GM23338 (cell line): ENCODE measurements around the gene EFCAB6. TPM values are rescaled to one million over a fixed set of nuclear protein-coding genes. Genes with fewer than 3 reads are reported as not detected.

ENCODE experiments used
- ATAC-seq: fragments of 200-7000 bp; cut with Tn5 transposase; 3 replicates; pipeline ENCODE4 v1.9.1; 2020
- DNase-seq: peaks from one replicate; pipeline ENCODE4 v3.0.0-alpha.2; 2015; ENCODE audit warnings: low spot score
- H2AFZ ChIP-seq: fragments of 200-600 bp; sonication (generic); 2 replicates; pipeline ENCODE4 v1.8.0; 2016; ENCODE audit warnings: antibody characterized with exemption, mild to moderate bottlenecking, moderate library complexity
- H3F3A ChIP-seq: fragments of 200-600 bp; sonication (generic); replicated peaks from 2 replicates; pipeline ENCODE4 v1.8.0; 2017; ENCODE audit warnings: antibody characterized with exemption, mixed run types, low read depth
- H3K27ac ChIP-seq: fragments of 200-600 bp; sonication (generic); 2 replicates; pipeline ENCODE4 v1.6.1; 2016; ENCODE audit warnings: low read depth
- H3K27me3 ChIP-seq: fragments of 200-600 bp; sonication (generic); 2 replicates; pipeline ENCODE4 v1.8.0; 2016; ENCODE audit warnings: mild to moderate bottlenecking, mixed run types, moderate library complexity; ENCODE audit not compliant: insufficient read depth
- H3K36me3 ChIP-seq: fragments of 200-600 bp; sonication (generic); 2 replicates; pipeline ENCODE4 v1.8.0; 2016; ENCODE audit warnings: mild to moderate bottlenecking; ENCODE audit not compliant: insufficient read depth
- H3K4me1 ChIP-seq: fragments of 200-600 bp; sonication (generic); 2 replicates; pipeline ENCODE4 v1.8.0; 2016; ENCODE audit warnings: mild to moderate bottlenecking, moderate library complexity; ENCODE audit not compliant: insufficient read depth
- H3K4me2 ChIP-seq: fragments of 200-600 bp; sonication (generic); 2 replicates; pipeline ENCODE4 v1.7.1; 2017; ENCODE audit warnings: mixed run types
- H3K4me3 ChIP-seq: fragments of 200-600 bp; sonication (generic); 2 replicates; pipeline ENCODE4 v1.6.1; 2016; ENCODE audit warnings: mixed run types
- H3K79me2 ChIP-seq: fragments of 200-600 bp; sonication (generic); replicated peaks from 2 replicates; pipeline ENCODE4 v1.8.0; 2017; ENCODE audit warnings: mild to moderate bottlenecking; ENCODE audit not compliant: insufficient read depth
- H3K9me2 ChIP-seq: fragments of 200-600 bp; sonication (generic); 2 replicates; pipeline ENCODE4 v1.8.0; 2017; ENCODE audit not compliant: insufficient read depth
- H4K20me1 ChIP-seq: fragments of 200-600 bp; sonication (generic); replicated peaks from 2 replicates; pipeline ENCODE4 v1.8.0; 2017; ENCODE audit warnings: mild to moderate bottlenecking; ENCODE audit not compliant: insufficient read depth
- H3K27ac Mint-ChIP-seq: 2 replicates; pipeline ENCODE4 v1.8.0; 2020; ENCODE audit warnings: inconsistent platforms, mild to moderate bottlenecking, moderate library complexity, mixed read lengths
- H3K27me3 Mint-ChIP-seq: 3 replicates; pipeline ENCODE4 v1.8.0; 2022; ENCODE audit warnings: low read depth, mild to moderate bottlenecking, moderate library complexity, mixed read lengths, inconsistent platforms; ENCODE audit not compliant: insufficient read depth, poor library complexity
- H3K36me3 Mint-ChIP-seq: 3 replicates; pipeline ENCODE4 v1.8.0; 2021; ENCODE audit warnings: low read depth, mild to moderate bottlenecking, inconsistent platforms, moderate library complexity, mixed read lengths
- H3K4me1 Mint-ChIP-seq: 3 replicates; pipeline ENCODE4 v1.8.0; 2020; ENCODE audit warnings: mild to moderate bottlenecking, inconsistent platforms, mixed read lengths
- H3K4me3 Mint-ChIP-seq: 3 replicates; pipeline ENCODE4 v1.8.0; 2021; ENCODE audit warnings: moderate library complexity, mild to moderate bottlenecking, inconsistent platforms, mixed read lengths
- H3K9me3 Mint-ChIP-seq: 3 replicates; pipeline ENCODE4 v1.8.0; 2020; ENCODE audit warnings: moderate library complexity, mild to moderate bottlenecking, inconsistent platforms, mixed read lengths
- EZH2 ChIP-seq: fragments of 200-600 bp; sonication (generic); IDR thresholded peaks from one replicate; pipeline ENCODE4 v1.8.0; 2017; ENCODE audit warnings: antibody characterized with exemption, mild to moderate bottlenecking, low read depth; ENCODE audit not compliant: unreplicated experiment
- EZH2phosphoT487 ChIP-seq: fragments of 200-600 bp; sonication (generic); IDR thresholded peaks from one replicate; pipeline ENCODE4 v1.8.1; 2018; ENCODE audit warnings: antibody characterized with exemption; ENCODE audit not compliant: unreplicated experiment
- JUNB ChIP-seq: IDR thresholded peaks from one replicate; pipeline ENCODE4 v1.6.1; 2016; ENCODE audit warnings: antibody characterized with exemption; ENCODE audit not compliant: unreplicated experiment
- NANOG ChIP-seq: IDR thresholded peaks from 2 replicates; pipeline ENCODE4 v1.6.1; 2016; ENCODE audit warnings: antibody characterized with exemption, borderline replicate concordance
- POLR2AphosphoS5 ChIP-seq: IDR thresholded peaks from 2 replicates; pipeline ENCODE4 v1.6.1; 2016; ENCODE audit warnings: antibody characterized with exemption, low read depth
- STAT1 ChIP-seq: IDR thresholded peaks from one replicate; pipeline ENCODE4 v1.6.1; 2016; ENCODE audit warnings: antibody characterized with exemption; ENCODE audit not compliant: unreplicated experiment
- ZNF114 ChIP-seq: fragments of 250-450 bp; sonication (Bioruptor Pico); IDR thresholded peaks from 2 replicates; pipeline ENCODE4 v1.5.0; 2020; ENCODE audit warnings: mild to moderate bottlenecking, moderate library complexity
- ZNF462 ChIP-seq: fragments of 250-450 bp; sonication (Bioruptor Pico); IDR thresholded peaks from 2 replicates; pipeline ENCODE4 v1.5.0; 2020; ENCODE audit warnings: mild to moderate bottlenecking, moderate library complexity
- polyA plus RNA-seq: library from polyadenylated mRNA; unstranded; fragments of >200 nt; fragmentation: Nextera tagmentation; extraction: Ambion mirVana; gene quantifications from 2 replicates; pipeline ENCODE4 v1.2.1, GENCODE V29; 2016
- total RNA-seq: library from RNA; depleted of rRNA; stranded (reverse); fragments of >200 nt; shearing (Covaris generic); gene quantifications from 2 replicates; pipeline ENCODE4 v1.2.3, GENCODE V29; 2014

EFCAB6 gene
- total and polyA plus RNA-seq, 2 experiments from 2014 or later: 1.1 to 1.8 TPM

GRCh38 chr22:43541022-43541421 is 271.1 kb downstream of the EFCAB6 start:
- H3K79me2 ChIP-seq: no peaks in the 10 kb centered on the region
- no peak overlapping the region for H3K4me2 ChIP-seq
- no peaks in the 10 kb centered on the region for H3K27me3 ChIP-seq
- peaks cover 18% of the 10 kb centered on the region; the same call in 2 of the 3 replicates for H3K9me3 Mint-ChIP-seq
- TF ChIP-seq JUNB: no peak
- TF ChIP-seq ZNF462 (CRISPR knock-in tag): no peak
- TF ChIP-seq STAT1: no peak
- TF ChIP-seq POLR2AphosphoS5: no peak
- no peak for TF ChIP-seq EZH2
- no peak for TF ChIP-seq EZH2phosphoT487
- H4K20me1 ChIP-seq: no peaks in the 10 kb centered on the region
- H3K27me3 Mint-ChIP-seq: peaks cover 2% of the 10 kb centered on the region
- H3F3A ChIP-seq: no peaks in the 10 kb centered on the region
- DNase-seq: no peak
- no peak overlapping the region for H3K4me3 Mint-ChIP-seq
- H3K9me2 ChIP-seq: peaks cover 4% of the 10 kb centered on the region; the same call in 1 of the 2 replicates
- peaks cover 12% of the 10 kb centered on the region for H3K36me3 Mint-ChIP-seq
- no peak overlapping the region for H3K27ac Mint-ChIP-seq
- H3K4me1 Mint-ChIP-seq: no peaks in the 10 kb centered on the region; the same call in 1 of the 3 replicates
- H3K36me3 ChIP-seq: no peaks in the 10 kb centered on the region
- H3K4me1 ChIP-seq: no peaks in the 10 kb centered on the region
- no peak for ATAC-seq
- no peak overlapping the region for H3K4me3 ChIP-seq
- no peak overlapping the region for H3K27ac ChIP-seq
- no peak overlapping the region for H2AFZ ChIP-seq

- no peaks in the 10 kb centered on the region for H3K4me1 ChIP-seq
- Mint-ChIP-seq H3K36me3 (peaks cover 15% of the 10 kb centered on the region), H3K9me3 (peaks cover 21% of the 10 kb centered on the region; the same call in 2 of the 3 replicates), H3K4me3 (no peak overlapping the region), H3K4me1 (no peaks in the 10 kb centered on the region; the same call in 1 of the 3 replicates), H3K27ac (no peak overlapping the region), H3K27me3 (peaks cover 2% of the 10 kb centered on the region)
- H3K79me2 ChIP-seq: no peaks in the 10 kb centered on the region
- no peak for DNase-seq
- no peaks in the 10 kb centered on the region for H3K27me3 ChIP-seq
- H3K27ac ChIP-seq: no peak overlapping the region
- no peak overlapping the region for H3K4me2 ChIP-seq
- H3K36me3 ChIP-seq: no peaks in the 10 kb centered on the region
- ATAC-seq: no peak
- no peaks in the 10 kb centered on the region for H4K20me1 ChIP-seq
- H3K4me3 ChIP-seq: no peak overlapping the region
- peaks cover 5% of the 10 kb centered on the region; the same call in 1 of the 2 replicates for H3K9me2 ChIP-seq
- H2AFZ ChIP-seq: no peak overlapping the region
- no peaks in the 10 kb centered on the region for H3F3A ChIP-seq
- TF ChIP-seq ZNF114 (CRISPR knock-in tag): no peak
- TF ChIP-seq NANOG: no peak
- no peak for TF ChIP-seq EZH2phosphoT487
These were observed 271.6 kb downstream of the EFCAB6 start for GRCh38 chr22:43540529-43540923.
